ENCODE results near the gene SLC27A2. TPM values are rescaled to one million over a fixed set of nuclear protein-coding genes. Genes with fewer than 3 reads are reported as not detected.

The SLC27A2 gene
- total and polyA plus RNA-seq, 7 donors, result 0.01 to 0.04 TPM; not detected in 5

DNA sequence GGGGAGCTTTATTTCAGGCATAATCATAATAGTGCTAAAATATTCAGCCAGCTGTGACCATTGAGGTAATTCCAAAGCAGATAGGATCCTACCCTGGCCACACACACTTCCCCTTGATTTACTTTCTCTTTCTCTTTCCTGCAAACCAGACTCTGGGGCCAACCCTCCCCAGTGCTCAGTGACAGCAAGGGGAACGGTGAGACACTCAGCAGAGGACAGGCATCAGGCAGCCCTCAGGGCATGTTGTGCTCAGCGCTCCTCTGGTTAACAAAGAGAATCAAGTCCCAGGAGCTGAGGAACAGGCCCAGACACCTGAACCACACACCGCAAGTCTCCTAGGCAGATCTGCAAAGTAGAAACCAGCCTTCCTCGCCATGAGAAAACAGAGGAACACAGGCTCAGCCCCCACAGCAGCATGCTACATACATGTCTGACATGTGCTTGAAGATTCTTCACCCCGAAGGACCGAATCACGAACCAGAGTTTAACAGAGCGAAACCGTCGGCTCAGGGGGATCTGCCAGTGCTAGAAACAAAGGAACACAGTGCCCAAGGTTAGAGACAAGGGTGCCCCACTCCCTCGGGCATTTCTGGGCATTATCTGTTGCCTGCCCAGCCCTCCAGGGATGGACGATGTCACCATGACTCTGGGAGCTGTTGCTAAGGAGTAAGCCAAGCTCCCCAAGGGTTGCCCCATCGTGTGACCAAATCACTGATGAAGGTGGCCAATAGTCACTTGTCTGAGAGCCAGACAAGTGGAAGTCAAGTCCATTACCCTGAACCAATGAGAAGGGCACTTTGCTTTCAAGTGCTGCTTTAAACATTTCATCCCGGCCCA lies 66.0 kb downstream of the SLC27A2 start:
- no peaks in the 10 kb centered on the region for H3K36me3 ChIP-seq (ENCODE audit: insufficient read depth in 1 of 2, low read depth in 1 of 2)
- DNase-seq (no peak), ATAC-seq (no peak)
- H3K4me1 ChIP-seq, result no peaks in the 10 kb centered on the region
- no peak overlapping the region for H3K27ac ChIP-seq
- H3K4me3 ChIP-seq, result no peak overlapping the region
- WGBS, 3 donors, result 79 to 84% (median 82%) methylated on average over 14 of the region's 14 CpGs
- H3K9me3 ChIP-seq, result no peaks in the 10 kb centered on the region
- TF ChIP-seq, protein P1, sequence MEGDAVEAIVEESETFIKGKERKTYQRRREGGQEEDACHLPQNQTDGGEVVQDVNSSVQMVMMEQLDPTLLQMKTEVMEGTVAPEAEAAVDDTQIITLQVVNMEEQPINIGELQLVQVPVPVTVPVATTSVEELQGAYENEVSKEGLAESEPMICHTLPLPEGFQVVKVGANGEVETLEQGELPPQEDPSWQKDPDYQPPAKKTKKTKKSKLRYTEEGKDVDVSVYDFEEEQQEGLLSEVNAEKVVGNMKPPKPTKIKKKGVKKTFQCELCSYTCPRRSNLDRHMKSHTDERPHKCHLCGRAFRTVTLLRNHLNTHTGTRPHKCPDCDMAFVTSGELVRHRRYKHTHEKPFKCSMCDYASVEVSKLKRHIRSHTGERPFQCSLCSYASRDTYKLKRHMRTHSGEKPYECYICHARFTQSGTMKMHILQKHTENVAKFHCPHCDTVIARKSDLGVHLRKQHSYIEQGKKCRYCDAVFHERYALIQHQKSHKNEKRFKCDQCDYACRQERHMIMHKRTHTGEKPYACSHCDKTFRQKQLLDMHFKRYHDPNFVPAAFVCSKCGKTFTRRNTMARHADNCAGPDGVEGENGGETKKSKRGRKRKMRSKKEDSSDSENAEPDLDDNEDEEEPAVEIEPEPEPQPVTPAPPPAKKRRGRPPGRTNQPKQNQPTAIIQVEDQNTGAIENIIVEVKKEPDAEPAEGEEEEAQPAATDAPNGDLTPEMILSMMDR (IDR thresholded peaks at IDR 0.05), result no peak
- no peaks in the 10 kb centered on the region for H3K27me3 ChIP-seq (ENCODE audit: insufficient read depth in 3 of 3, low read length in 2 of 3)
- intact Hi-C loops (cut with DNase I), result no loop called here

GRCh38 chr15:50248994-50249582 lies 67.1 kb downstream of the SLC27A2 start:
- Histone ChIP-seq H3K4me1 (no peaks in the 10 kb centered on the region), H3K27ac (no peak overlapping the region), H3K9me3 (no peaks in the 10 kb centered on the region), H3K27me3 (ENCODE audit: insufficient read depth in 3 of 3, low read length in 2 of 3) (peaks cover 0 to 2% (median 0%) of the 10 kb centered on the region in 3 donors), H3K36me3 (ENCODE audit: insufficient read depth in 1 of 2, low read depth in 1 of 2) (no peaks in the 10 kb centered on the region), H3K4me3 (no peak overlapping the region)
- 48 to 55% (median 51%) methylated on average over 4 of the region's 4 CpGs for WGBS, 3 donors
- intact Hi-C loops (cut with DNase I), result no loop called here
- TF ChIP-seq, protein P1 (IDR thresholded peaks at IDR 0.05), result no peak
- ATAC-seq (no peak), DNase-seq (no peak)

DNA sequence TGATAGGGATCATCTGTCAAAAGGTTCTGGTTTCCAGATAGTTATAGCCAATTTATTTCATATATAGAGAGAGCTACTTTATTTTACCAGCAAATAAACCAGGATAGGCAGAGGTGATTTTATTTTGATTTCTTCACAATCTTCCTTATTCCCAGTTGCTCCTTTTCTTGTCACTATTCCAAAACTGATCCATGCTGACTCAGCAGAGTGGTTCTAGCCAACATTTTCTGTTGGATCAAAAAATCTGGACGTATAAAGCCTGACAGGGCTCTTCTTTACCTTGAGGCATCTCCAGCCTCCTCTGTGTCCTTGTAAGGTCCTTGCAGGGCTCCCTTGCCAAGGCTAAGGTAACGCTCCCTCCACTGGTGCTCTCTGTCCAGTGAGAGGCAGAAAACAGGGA lies 67.7 kb downstream of the SLC27A2 start:
- 43 to 49% (median 48%) methylated on average over 2 of the region's 2 CpGs for WGBS, 3 donors
- intact Hi-C loops (cut with DNase I), result no loop called here
- H3K36me3 ChIP-seq (ENCODE audit: insufficient read depth in 1 of 2, low read depth in 1 of 2), result no peaks in the 10 kb centered on the region
- no peak for DNase-seq
- no peak for ATAC-seq
- TF ChIP-seq, protein P1 (IDR thresholded peaks at IDR 0.05), result no peak
- H3K9me3 ChIP-seq, result no peaks in the 10 kb centered on the region
- H3K27me3 ChIP-seq (ENCODE audit: insufficient read depth in 3 of 3, low read length in 2 of 3), result peaks cover 0 to 2% (median 0%) of the 10 kb centered on the region in 3 donors
- H3K4me3 ChIP-seq, result no peak overlapping the region
- H3K27ac ChIP-seq, result no peak overlapping the region
- H3K4me1 ChIP-seq, result no peaks in the 10 kb centered on the region

- Histone ChIP-seq H3K27ac (no peak overlapping the region), H3K27me3 (ENCODE audit: insufficient read depth in 3 of 3, low read length in 2 of 3) (peaks cover 0 to 2% (median 0%) of the 10 kb centered on the region in 3 donors), H3K4me1 (no peaks in the 10 kb centered on the region), H3K9me3 (no peaks in the 10 kb centered on the region), H3K36me3 (ENCODE audit: insufficient read depth in 1 of 2, low read depth in 1 of 2) (no peaks in the 10 kb centered on the region), H3K4me3 (no peak overlapping the region)
- ATAC-seq (no peak), DNase-seq (no peak)
- TF ChIP-seq, protein P1 (IDR thresholded peaks at IDR 0.05), result no peak
- 40 to 55% (median 43%) methylated on average over 6 of the region's 6 CpGs for WGBS, 3 donors
- intact Hi-C loops (cut with DNase I), result no loop called here
These were observed 68.9 kb downstream of the SLC27A2 start for GRCh38 chr15:50250760-50251394.
